NCI-H1694 treated with DMSO at 0.1 percent for 48 hours (cell line): ENCODE measurements around the gene PTPRQ.
"Not testable (repeated sequence)": the region's sequence is repeated elsewhere in the genome, so short reads cannot be mapped to it uniquely, and the experiment has no call there.

Source experiments
- DNase-seq: peaks from one replicate; lab custom pipeline; 2025; lab: John Stamatoyannopoulos, UW

Gene PTPRQ

DNA sequence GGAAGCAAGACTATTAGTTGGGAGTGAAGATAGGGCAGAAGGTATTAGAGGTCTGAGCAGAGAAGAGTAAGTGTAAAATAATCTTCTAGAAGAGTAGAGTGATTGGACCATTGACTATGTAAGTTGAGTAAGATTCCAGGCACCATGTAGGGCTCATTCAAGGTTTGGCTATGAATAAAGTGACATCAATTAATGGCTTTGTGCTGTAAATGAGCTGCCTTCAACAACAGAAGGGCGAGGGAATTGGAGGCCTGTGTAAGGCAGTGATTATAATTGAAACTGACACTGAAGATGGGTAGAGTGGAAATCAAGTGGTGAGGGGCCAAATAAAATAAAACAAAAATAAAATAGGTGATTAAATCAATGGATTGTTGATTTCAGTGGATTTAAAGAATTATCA, 26.4 kb downstream of the PTPRQ start:
- DNase-seq, result no peak

DNA sequence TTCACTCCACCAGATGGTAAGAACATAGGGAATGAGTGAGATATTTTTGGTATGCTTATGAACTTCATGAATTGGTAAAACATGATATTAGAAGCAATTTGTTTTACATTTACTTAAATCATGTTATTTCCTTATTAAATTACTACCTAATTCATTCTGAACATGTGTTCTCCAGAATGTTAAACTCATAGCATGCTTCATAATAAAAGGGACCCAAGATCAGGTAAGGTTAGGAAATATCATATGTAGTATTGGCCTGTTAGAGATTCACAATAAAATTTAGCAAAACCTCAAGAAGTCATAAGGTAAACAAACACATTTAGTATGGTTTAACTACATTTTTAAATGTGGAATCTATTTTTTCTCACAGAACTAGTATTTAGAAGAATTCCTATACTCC, 28.2 kb downstream of the PTPRQ start:
- DNase-seq, result no peak

DNA sequence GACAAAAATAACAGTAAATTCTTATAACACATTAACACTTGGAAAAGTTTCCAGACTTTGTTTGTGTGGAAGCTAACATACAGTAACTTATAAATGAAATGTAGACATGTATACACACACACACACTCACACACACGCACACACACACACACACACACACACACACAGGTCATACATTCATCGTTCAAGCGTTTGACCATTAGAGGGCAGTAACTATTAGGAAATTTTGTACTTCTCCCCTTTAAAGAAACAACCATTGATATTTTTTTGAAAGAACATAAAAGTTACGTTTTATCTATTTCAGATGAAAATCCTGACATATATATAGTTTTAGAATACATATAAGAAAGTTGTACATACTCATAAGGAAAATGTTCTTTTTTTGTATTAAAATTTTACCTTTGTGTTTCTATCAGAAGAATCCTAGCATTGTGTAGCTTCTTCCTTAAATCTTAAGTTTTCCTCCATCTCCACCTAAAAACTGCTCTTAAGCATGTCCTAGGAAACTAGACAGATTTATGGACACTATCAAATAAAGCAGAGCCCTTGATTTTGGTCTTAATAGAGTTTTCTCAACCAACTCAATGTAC, 29.0 kb downstream of the PTPRQ start:
- DNase-seq, result peak; percentile 34

DNA sequence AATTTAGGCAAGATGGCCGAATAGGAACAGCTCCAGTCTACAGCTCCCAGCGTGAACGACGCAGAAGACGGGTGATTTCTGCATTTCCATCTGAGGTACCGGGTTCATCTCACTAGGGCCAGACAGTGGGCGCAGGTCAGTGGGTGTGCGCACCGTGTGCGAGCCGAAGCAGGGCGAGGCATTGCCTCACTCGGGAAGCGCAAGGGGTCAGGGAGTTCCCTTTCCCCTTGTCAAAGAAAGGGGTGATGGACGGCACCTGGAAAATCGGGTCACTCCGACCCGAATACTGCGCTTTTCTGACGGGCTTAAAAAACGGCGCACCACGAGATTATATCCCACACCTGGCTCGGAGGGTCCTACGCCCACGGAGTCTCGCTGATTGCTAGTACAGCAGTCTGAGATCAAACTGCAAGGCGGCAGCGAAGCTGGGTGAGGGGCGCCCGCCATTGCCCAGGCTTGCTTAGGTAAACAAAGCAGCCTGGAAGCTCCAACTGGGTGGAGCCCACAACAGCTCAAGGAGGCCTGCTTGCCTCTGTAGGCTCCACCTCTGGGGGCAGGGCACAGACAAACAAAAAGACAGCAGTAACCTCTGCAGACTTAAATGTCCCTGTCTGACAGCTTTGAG, 33.6 kb downstream of the PTPRQ start:
- DNase-seq, result not testable (repeated sequence)

DNA sequence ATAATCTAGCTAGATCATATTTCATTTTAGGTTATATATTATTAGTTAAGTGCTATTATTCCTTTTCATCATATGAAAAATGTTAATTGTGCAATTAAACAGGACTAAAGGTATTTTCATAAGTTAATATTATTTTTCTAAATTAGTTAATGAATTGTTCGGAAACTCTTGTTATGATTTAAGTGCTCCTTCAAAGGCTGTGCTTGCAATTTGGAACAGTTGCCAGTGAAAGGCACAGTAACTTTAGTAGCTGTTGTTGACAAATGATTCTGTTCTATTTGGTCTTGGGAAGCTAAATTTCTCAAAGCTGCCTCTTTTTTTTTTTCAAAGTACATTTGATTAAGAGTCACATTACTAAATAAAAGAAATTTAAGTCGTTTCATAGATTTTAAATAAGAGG, 40.7 kb downstream of the PTPRQ start:
- DNase-seq, result no peak

DNA sequence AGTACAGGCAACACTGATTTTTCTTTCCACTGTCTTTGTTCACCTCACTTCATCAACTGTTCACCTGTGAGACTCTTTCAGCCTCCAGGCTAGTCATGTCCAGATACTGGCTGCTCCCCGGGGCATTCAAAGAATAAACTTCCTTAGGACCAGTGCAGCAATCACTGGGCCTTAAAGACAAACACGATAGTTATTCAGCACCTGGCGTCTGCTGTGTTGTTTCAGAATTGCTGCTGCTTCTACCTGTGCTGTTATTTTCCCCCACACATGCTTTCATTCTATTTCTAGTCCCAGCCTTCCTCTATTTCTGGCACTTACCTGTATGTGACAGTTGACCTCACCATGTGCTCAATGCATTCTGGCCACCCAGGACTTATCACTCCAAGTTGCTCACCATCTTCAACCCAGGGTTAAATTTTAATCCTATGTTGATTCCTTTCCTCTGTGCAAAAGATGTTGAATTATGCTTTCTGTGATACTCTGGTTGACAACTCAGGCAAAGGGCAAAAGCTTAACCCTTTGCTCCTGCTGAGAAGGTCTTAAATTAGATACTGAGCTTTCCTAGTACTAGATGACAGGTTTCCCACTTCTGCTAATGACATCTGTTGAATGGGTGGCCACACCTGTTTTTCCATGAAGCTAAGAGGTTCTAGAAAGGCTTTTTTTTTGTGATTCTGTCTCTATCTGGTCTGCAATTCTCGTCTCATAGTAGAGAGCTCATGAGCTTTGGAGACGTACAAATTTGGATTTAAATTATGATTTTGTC, 41.4 kb downstream of the PTPRQ start:
- DNase-seq, result no peak

DNA sequence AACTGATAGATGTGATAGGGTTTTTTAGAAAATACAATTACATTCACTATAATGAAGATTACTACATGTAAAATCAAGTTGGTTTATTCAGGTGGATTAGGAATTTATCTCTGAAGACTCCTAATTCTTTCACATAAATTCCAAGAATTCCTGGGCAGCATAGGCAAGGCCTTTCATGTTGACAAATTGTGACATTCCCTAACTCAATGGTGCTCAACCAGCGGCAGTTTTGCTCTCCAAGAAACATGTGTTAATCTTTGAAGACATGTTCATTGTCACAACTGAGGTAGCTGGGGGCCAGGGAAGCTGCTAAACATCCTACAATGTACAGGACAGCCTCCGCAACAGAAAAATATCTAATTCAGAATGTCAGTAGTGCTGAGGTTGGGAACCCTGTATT, 46.3 kb downstream of the PTPRQ start:
- no peak for DNase-seq

DNA sequence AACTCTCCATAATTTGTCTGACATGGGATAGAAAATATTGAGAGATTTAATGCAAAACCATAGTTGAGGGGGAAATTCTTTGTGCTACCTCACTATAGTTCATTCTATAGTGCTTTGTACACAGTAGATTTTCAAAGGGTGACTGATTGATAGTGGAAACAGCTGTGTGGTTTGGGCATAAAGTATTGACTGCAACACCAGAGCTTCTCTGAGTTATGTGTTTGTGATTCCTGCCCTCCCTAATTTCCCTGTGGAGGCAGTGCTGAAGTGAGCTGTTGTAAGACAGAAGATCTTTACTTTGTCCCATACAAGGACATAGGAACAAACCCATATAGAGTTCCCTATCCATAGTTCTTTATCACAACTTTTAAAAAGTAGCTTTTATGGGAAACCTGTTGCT, 47.1 kb downstream of the PTPRQ start:
- DNase-seq, result no peak

DNA sequence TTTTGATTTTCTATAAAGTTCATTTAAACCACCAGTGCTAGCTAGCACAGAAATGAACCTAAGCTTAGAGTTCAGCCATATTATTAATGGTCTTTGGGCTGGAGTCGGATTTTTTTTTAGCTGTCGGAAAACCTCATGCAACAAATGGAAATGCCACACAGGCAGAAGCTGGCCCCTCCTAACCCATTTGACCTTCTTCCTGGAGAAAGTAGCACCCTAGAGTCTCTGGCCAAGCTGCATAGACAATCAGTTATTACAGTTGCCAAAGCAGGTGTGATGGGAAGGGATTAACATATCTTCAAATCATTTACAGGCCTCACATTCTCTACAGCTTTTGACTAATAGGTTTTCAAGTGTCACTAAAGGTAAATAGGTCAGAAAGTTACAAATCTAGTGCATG, 49.4 kb downstream of the PTPRQ start:
- no peak for DNase-seq

DNA sequence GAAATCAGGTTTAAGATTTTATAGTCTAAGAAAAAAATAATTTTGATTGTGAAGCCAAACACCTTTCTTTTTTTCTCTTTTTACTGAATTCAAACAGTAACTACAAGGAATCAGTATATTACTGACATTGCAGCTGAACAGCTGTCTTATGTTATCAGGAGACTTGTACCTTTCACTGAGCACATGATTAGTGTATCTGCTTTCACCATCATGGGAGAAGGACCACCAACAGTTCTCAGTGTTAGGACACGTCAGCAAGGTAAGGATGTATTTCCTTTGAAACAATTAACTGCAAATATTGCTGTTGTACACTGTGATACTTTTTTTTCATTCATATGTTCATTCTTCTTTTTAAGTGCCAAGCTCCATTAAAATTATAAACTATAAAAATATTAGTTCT, 50.8 kb downstream of the PTPRQ start:
- DNase-seq, result no peak

DNA sequence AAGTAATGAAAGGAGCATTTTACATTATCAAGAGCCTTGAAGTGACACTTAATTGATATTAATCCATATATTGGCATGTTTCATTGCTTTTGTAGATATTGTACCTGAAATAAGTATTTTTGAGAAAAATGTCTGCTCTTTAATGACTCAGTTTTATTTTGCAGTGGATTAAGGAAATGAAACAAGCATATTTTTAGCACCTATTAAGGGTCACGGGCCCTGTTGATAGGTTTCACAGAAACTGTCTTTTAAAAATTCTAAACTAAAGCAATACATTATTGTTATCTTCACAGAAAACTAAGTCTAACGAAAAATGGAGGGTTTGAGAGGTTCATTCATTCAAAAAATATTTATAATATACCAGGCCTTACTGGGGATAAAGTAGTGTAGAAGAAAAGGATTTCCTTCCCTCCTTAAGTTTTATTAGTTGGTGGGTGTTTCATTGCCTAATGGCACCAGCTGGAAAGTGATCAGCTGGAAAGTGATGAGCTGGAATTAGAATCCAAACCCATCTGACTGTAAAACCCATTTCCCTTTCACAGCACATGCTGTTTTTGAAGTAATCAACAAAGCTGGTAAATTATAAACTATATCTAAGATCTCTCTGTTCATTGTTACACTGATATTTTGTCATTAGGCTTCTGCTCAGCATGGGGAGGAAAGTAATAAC, 54.2 kb downstream of the PTPRQ start:
- DNase-seq, result no peak

DNA sequence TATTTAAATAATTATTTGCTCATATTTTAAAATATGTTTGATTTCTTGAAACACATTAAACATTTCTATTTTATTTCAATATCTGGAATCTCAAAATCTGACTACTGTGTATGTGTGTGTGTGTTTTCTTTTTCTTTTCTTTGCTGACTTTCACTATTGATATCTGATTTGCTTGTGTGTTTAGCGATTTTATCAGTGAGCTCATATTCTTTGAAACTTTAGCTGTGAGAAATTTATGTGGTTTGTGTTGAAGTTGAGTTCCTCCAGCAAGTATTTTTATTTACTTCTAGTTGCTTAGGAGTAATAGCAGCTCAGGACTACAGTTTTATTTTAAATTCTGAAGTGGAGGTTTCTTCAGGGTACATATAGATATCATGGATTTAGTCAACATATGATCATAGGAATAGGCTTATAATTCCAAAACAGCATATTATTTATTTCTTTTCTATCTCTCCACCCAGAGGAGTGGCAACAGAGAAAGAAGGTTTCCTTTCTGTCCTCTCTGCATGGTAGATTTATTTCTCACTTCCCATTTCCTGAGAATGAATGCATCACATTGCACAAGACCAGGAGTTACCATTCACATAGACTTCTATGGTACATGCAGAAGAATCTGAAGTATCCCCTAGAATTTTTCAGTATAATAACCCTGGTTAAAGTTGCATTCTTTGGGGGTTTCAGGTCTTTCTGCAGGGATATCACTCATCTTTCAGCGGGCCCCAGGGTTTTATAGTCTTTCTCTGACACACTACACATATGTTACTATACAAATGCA, 60.5 kb downstream of the PTPRQ start:
- no peak for DNase-seq

DNA sequence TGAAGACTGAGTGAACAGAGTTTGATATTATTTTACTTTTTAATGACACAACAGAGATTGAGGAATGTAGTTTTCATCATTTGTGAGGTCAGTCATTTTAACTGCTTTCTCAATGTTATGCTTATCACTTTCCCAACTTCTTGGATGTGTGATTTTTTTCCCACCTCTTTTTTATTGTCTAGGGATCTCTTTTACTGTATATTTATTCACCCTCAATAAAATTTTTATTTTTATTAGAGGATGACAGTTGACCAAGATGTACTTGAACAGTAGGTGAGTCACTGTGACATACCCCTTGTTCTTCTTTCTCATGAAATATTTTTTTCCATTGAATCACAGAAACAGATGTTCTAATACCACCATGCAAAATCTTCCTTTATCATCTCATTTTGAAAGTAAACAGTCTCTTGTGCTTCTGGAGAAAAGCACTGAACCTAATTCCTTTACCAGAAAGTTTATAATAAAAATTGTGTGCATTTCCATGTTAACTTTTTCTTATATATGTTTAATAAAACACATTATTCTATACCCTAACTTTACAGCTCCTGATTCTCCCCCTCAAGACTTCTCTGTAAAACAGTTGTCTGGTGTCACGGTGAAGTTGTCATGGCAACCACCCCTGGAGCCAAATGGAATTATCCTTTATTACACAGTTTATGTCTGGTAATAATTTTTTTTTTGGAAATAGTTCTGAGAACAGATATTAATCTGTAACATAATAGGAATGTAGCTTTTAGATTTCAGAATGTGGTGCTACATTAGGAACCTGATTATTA, 65.9 kb downstream of the PTPRQ start:
- no peak for DNase-seq

DNA sequence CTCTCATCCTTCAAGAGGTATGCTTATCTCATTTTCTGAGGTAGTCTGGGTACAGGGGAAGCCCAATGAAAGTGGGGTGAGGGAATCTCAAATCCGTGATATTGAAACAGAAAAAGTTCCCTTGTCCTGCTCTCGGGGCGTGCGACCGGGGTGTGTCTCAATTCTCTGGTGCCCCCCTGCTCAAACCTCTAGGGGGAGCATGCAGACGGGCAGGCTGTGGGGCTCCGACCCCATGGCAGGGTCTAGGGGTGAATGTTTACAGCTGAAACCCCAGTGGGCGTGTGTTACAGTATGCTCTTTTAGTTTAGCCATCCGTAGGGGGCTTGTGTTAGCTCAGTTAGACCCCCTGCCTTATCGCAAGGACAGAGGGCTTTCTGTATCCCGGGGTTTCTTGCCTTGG, 68.7 kb downstream of the PTPRQ start:
- no peak for DNase-seq

DNA sequence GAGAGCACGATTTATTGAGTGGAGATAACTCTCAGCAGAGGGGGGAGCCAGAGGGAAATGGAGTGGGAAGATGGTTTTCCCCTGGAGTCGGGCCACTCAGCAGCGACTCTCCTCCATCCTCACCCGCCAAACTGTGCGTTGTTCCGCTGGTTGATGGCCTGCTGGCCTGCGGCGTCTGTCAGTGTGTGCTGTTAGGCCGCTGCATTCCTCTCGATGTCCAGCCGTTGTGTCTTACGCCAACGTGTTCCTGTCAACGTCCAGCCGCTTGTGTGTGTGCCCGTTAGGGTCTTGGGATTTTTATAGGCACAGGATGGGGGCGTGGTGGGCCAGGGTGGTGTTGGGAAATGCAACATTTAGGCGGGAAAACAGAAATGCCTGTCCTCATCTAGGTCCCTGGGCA, 69.2 kb downstream of the PTPRQ start:
- DNase-seq, result no peak

DNA sequence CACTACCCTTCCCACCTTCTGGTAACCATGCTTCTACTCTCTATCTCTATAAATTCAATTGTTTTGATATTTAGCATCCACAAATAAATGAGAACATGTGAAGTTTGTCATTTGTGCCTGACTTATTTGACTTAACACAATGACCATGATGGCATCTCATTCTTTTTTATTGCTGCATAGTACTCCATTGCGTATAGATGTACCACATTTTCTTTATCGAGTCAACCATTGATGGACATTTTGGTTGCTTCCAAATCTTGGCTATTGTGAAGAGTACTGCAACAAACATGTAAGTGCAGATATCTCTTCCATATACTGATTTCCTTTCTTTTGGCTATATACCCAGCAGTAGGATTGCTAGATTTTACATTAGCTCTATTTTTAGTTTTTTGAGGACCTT, 73.6 kb downstream of the PTPRQ start:
- DNase-seq, result no peak

DNA sequence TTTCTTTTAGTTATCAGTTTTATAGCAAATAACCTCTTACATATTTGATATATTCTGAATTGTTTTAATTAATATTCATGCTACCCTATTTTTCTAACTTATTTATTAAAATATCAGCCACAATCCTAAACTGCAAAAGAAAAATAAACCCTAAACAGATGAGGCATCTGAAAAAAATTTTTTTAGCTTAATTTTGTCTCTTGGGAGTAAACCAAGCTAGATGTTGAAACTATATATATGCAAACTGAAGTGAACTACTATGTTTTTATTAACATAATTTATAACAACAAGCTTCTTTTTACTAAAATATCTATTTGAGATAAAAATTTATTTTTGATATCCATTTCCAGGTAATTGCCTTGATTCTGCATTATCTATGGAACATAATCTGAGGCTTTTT, 87.6 kb downstream of the PTPRQ start:
- no peak for DNase-seq

DNA sequence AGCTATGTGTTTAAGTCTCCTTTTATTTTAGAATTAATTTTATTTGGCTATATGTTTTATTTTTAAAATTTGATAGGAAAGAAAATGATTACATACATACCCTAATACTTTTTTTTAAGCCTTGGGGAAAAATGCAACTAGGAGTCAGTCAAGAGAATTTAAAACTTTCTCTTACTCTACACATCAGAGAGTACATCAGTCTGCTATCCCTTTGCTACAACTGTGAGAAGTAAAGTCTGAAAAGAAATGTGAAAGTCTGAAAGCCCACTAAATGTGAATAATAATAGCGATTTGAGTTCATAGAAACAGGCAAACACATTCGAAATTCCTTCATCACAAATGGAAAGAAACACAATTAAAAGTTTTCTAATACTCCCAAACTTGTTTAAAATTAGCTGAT, 95.0 kb downstream of the PTPRQ start:
- no peak for DNase-seq

DNA sequence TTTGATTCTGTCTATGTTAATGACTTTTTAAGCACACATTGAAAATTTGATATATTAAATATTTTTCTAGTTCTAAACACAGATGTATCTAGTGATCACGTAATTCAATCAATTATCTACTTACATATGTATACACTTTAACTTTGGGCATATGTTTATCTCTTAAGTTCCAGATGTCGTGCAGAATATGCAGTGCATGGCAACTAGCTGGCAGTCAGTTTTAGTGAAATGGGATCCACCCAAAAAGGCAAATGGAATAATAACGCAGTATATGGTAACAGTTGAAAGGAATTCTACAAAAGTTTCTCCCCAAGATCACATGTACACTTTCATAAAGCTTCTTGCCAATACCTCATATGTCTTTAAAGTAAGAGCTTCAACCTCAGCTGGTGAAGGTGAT, 105.3 kb downstream of the PTPRQ start:
- no peak for DNase-seq

DNA sequence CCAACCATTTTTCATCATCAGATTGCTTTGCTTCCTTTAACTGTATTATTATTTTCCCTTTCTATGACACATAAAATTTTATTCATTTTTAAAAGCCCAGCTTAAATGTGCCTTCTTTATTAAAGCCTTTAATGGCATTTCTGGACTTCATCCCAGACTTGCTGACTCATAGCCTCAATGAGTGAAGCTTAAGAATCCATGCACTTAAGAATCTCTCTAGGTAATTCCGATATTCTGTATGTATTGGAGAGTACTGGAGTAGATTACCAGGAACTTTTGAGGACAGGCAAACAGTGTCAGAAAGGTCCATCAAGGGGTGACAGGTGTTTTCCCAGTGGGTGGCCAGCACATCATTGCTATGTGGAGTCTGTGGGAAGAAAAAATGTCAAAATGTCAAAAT, 107.9 kb downstream of the PTPRQ start:
- no peak for DNase-seq

DNA sequence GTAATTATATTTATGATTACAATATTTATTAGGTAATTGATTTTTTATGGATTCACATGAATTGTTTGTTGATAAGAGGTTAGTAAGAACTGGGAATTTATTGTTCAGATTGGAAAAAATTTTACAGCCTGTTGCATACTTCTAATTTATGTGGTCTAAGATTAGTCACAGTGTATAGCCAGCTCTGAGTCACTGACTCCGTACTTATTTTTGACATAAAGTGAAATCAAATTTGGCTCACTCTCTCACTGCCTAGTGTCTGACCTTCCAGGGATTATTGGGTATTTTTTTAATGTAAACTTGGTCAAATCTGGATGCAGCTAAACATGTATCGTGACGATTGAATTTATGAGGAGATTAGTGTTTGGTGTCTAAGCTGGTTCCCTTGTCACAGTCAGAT, 109.3 kb downstream of the PTPRQ start:
- no peak for DNase-seq

DNA sequence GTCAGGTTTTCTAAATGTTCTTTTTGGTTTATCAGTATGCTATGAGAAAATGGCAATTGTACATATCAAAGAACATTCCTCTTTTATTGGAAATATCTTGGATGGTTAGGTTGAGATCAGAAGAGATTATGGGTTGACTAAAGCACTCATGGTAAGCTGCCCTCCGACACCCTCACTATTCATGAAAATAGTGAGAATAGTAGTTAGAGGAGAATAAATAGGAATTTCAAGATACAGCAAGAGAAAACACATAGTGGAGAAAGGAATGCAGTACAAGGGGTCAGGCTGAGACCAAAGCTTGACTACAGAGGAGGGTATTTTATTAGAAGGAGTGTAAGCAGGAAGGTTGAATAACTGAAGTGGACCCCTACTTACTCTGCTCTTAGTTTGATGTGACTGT, 112.5 kb downstream of the PTPRQ start:
- no peak for DNase-seq
